Uterus (tissue), 4 donors: ENCODE results near the gene CLK2. TPM values are rescaled to one million over a fixed set of nuclear protein-coding genes. Genes with fewer than 3 reads are reported as not detected.
"Not testable (repeated sequence)": the region's sequence is repeated elsewhere in the genome, so short reads cannot be mapped to it uniquely, and the experiment has no call there.

ENCODE experiments used
- DNase-seq, 2 donors: peaks; one replicate each; pipeline ENCODE4 v3.0.0-alpha.2; 2019 to 2020
- H3K27ac ChIP-seq, 2 donors: fragments of 200-600 bp; sonication (generic); 1 replicate in 1 of 2; 2 replicates in 1 of 2; pipeline ENCODE4 v1.5.1; 2016 to 2018
- H3K27me3 ChIP-seq, 2 donors: fragments of 200-600 bp; sonication (generic); one replicate each; pipeline ENCODE4 v1.5.1; 2018 to 2019; ENCODE audit warnings: control low read depth in 1 of 2
- H3K36me3 ChIP-seq, 2 donors: fragments of 200-600 bp; sonication (generic); one replicate each; pipeline ENCODE4 v1.5.1; 2019; ENCODE audit warnings: control low read depth in 1 of 2
- H3K4me1 ChIP-seq, 2 donors: fragments of 200-600 bp; sonication (generic); one replicate each; pipeline ENCODE4 v1.5.1; 2018 to 2019; ENCODE audit warnings: control low read depth in 1 of 2
- H3K4me3 ChIP-seq, 2 donors: fragments of 200-600 bp; sonication (generic); 1 replicate in 1 of 2; 2 replicates in 1 of 2; pipeline ENCODE4 v1.5.1; 2018 to 2019; ENCODE audit warnings: mild to moderate bottlenecking in 1 of 2
- H3K9me3 ChIP-seq, 2 donors: fragments of 200-600 bp; sonication (generic); one replicate each; pipeline ENCODE4 v1.5.1; 2019; ENCODE audit warnings: control low read depth in 1 of 2
- POLR2A ChIP-seq, 2 donors: fragments of 450-650 bp; IDR thresholded peaks; one replicate each; pipeline ENCODE4 v1.6.1; 2016; ENCODE audit warnings: antibody characterized with exemption in 2 of 2, mild to moderate bottlenecking in 1 of 2, moderate library complexity in 1 of 2
- intact Hi-C: fragments of 100-400 bp; cut with DNase I; formaldehyde crosslinking; loops from one replicate; pipeline ENCODE4 v1.15.1; 2023; ENCODE audit warnings: low total_unique reads
- total RNA-seq, 4 donors: library from RNA; depleted of rRNA in 3 of 4; stranded (reverse); fragments of >200 nt in 3 of 4; gene quantifications; one replicate each; pipeline versions ENCODE4 v1.1.0 to v1.2.4, GENCODE V29; 2014 to 2023
- TF ChIP-seq, protein P1 (sequence below), 4 experiments: fragments of 200-600 bp in 2 of 4; fragments of 450-650 bp in 2 of 4; sonication (generic) in 2 of 4; IDR thresholded peaks; one replicate each; pipeline ENCODE4 v1.5.1; 2016 to 2019; ENCODE audit warnings: antibody characterized with exemption in 4 of 4, mild to moderate bottlenecking in 2 of 4, moderate library complexity in 1 of 4
- donor health status: DM: yes; HTN: yes; CAD: no.

CLK2 gene
- total RNA-seq, 4 donors from 2014 or later: 25.4 to 75.3 (median 39.3) TPM

GRCh38 chr1:155223047-155223446, 50.3 kb downstream of the CLK2 start:
- intact Hi-C loops: no loop called here
- Histone ChIP-seq H3K4me1 (no peaks in the 10 kb centered on the region), H3K9me3 (no peaks in the 10 kb centered on the region), H3K27me3 (no peaks in the 10 kb centered on the region), H3K36me3 (no peaks in the 10 kb centered on the region), H3K4me3 (no peak overlapping the region), H3K27ac (no peak overlapping the region)
- TF ChIP-seq, protein P1, sequence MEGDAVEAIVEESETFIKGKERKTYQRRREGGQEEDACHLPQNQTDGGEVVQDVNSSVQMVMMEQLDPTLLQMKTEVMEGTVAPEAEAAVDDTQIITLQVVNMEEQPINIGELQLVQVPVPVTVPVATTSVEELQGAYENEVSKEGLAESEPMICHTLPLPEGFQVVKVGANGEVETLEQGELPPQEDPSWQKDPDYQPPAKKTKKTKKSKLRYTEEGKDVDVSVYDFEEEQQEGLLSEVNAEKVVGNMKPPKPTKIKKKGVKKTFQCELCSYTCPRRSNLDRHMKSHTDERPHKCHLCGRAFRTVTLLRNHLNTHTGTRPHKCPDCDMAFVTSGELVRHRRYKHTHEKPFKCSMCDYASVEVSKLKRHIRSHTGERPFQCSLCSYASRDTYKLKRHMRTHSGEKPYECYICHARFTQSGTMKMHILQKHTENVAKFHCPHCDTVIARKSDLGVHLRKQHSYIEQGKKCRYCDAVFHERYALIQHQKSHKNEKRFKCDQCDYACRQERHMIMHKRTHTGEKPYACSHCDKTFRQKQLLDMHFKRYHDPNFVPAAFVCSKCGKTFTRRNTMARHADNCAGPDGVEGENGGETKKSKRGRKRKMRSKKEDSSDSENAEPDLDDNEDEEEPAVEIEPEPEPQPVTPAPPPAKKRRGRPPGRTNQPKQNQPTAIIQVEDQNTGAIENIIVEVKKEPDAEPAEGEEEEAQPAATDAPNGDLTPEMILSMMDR (IDR thresholded peaks at IDR 0.05): no peak
- TF ChIP-seq POLR2A (IDR thresholded peaks at IDR 0.05): no peak
- no peak for DNase-seq

DNA sequence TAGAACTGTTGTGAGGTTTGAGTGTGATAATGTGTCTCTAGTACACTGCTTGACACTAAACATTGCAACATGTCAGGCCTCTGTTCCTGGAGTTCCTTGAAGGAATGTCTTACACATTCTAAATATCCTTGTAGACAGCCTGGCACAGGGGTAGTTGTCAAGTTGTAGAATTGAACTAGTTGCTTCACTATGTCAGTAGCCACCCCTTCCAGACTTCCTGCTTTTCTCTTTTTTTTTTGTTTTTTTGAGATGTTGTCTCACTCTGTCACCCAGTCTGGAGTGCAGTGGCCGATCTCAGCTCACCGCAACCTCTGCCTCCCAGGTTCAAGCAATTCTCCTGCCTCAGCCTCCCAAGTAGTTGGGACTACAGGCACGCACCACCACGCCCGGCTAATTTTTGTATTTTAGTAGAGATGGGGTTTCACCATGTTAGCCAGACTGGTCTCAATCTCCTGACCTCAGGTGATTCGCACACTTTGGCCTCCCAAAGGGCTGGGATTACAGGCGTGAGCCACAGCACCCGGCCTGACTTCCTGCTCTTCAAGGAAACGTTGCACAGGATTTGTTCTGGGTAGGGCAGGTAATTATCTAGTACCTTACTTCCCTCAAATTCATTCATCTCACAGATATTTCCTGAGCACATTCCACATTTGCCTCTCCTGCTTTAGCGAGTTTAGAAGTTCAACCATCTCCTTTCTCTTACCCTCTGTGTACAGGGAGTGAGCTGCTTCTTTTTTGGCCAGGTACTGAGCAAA, 52.9 kb downstream of the CLK2 start:
- H3K4me1 ChIP-seq, H3K27me3 ChIP-seq, H3K4me3 ChIP-seq, H3K27ac ChIP-seq, H3K36me3 ChIP-seq, H3K9me3 ChIP-seq, intact Hi-C loops, DNase-seq: not testable (repeated sequence)

DNA sequence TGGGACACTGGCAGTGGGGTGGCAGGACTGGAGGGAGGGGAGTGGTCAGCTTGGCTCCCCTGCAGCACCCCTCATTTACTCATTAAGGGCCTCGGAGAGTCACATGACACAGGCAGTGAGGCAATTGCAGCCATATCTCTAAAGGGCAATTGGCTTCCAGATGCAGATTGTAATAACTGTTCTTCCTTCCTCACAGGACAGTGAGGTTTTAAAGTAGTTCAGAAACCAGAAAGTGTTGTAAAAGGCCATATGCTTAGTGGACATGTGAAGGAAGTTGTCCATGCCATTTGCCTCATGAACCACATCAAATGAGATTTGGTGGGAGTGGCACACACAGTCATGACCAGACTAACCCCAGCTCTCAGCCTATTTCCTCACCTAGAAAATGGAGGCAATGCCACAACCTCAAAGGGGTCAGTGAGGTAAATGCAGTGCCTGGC, 53.7 kb downstream of the CLK2 start:
- Histone ChIP-seq H3K4me3 (peak overlapping the region in 1 of 2 donors; percentile 19), H3K27ac (peak overlapping the region; percentile 18 to 24), H3K36me3 (no peaks in the 10 kb centered on the region), H3K4me1 (no peaks in the 10 kb centered on the region), H3K27me3 (no peaks in the 10 kb centered on the region), H3K9me3 (no peaks in the 10 kb centered on the region)
- TF ChIP-seq, protein P1 (IDR thresholded peaks at IDR 0.05): no peak
- TF ChIP-seq POLR2A (IDR thresholded peaks at IDR 0.05): no peak
- intact Hi-C loops: no loop called here
- DNase-seq: no peak

GRCh38 chr1:155218854-155219591, 54.3 kb downstream of the CLK2 start:
- Histone ChIP-seq H3K36me3 (no peaks in the 10 kb centered on the region), H3K4me1 (no peaks in the 10 kb centered on the region), H3K27me3 (no peaks in the 10 kb centered on the region), H3K27ac (peak overlapping the region; percentile 18 to 24), H3K9me3 (no peaks in the 10 kb centered on the region), H3K4me3 (peak overlapping the region in 1 of 2 donors; percentile 19)
- peak; percentile 46 to 72 for DNase-seq
- intact Hi-C loops: no loop called here
- TF ChIP-seq POLR2A (IDR thresholded peaks at IDR 0.05): no peak
- TF ChIP-seq, protein P1 (IDR thresholded peaks at IDR 0.05): no peak

DNA sequence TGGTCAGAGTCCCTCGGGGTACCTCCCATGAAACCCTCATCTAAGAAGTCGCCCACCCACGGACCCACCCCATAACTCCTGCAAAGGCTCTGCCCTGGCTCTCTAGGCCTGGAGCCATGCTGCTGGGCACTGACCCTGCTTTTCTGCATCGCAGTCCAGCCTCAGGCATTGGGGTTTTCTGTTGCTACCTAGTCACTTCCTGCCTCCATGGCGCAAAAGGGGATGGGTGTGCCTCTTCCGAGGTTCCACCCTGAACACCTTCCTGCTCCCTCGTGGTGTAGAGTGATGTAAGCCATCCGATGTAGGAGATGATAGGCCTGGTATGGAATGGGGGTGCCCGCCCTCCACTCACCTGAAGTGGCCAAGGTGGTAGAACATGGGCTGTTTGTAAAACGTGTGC, 58.6 kb downstream of the CLK2 start:
- not testable (repeated sequence) for H3K9me3 ChIP-seq

More for the DNA sequence above, 58.6 kb downstream of the CLK2 start:
- DNase-seq, H3K27me3 ChIP-seq, H3K36me3 ChIP-seq, H3K27ac ChIP-seq, H3K4me1 ChIP-seq, intact Hi-C loops, H3K4me3 ChIP-seq: not testable (repeated sequence)

Other genes starting within 250 kb of the CLK2 start
- gene DCST2, start 239.7 kb downstream of the CLK2 start, total RNA-seq: 1 to 10 TPM in 1 of 4 donors, under 1 TPM in 1, not detected in 2; 0.07 to 1.6 TPM
- gene DCST1, start 239.7 kb downstream of the CLK2 start, total RNA-seq: 1 to 10 TPM in 2 of 4 donors, not detected in 2; 1.1 to 3.5 TPM
- 100 to 1,000 TPM in 3 of 4 donors, 10 to 100 TPM in 1; 58.6 to 270 (median 153) TPM for gene ADAM15, start 222.2 kb downstream of the CLK2 start, total RNA-seq
- gene EFNA4, start 209.8 kb downstream of the CLK2 start, total RNA-seq: 1 to 10 TPM in 2 of 4 donors, not detected in 2; 8.0 to 8.4 TPM
- gene EFNA3, start 194.7 kb downstream of the CLK2 start, total RNA-seq: 1 to 10 TPM in 3 of 4 donors, not detected in 1; 3.2 to 7.6 (median 3.3) TPM
- 10 to 100 TPM; 22.3 to 58.5 (median 36.5) TPM for gene EFNA1, start 145.6 kb downstream of the CLK2 start, total RNA-seq
- gene SLC50A1, start 137.7 kb downstream of the CLK2 start, total RNA-seq: 10 to 100 TPM in 3 of 4 donors, under 1 TPM in 1; 0.26 to 24.0 (median 21.8) TPM
- 10 to 100 TPM; 36.1 to 94.4 (median 85.4) TPM for gene DPM3, start 133.0 kb downstream of the CLK2 start, total RNA-seq
- 100 to 1,000 TPM in 1 of 4 donors, 10 to 100 TPM in 2, 1 to 10 TPM in 1; 1.5 to 200 (median 62.5) TPM for gene KRTCAP2, start 100.2 kb downstream of the CLK2 start, total RNA-seq
- gene TRIM46, start 99.7 kb downstream of the CLK2 start, total RNA-seq: 1 to 10 TPM in 3 of 4 donors, under 1 TPM in 1; 0.26 to 4.6 (median 2.5) TPM
- gene THBS3, start 65.6 kb downstream of the CLK2 start, total RNA-seq: 100 to 1,000 TPM in 1 of 4 donors, 10 to 100 TPM in 3; 11.8 to 101 (median 38.3) TPM
- 10 to 100 TPM in 3 of 4 donors, 1 to 10 TPM in 1; 9.7 to 62.4 (median 26.0) TPM for gene MTX1, start 64.8 kb downstream of the CLK2 start, total RNA-seq
- gene ENTREP3, start 18.0 kb downstream of the CLK2 start, total RNA-seq: 10 to 100 TPM in 2 of 4 donors, 1 to 10 TPM in 2; 5.3 to 28.2 (median 11.7) TPM
- 10 to 100 TPM in 3 of 4 donors, 1 to 10 TPM in 1; 10.0 to 44.4 (median 29.2) TPM for gene SCAMP3, start 11.1 kb downstream of the CLK2 start, total RNA-seq
- 1 to 10 TPM in 2 of 4 donors, not detected in 2; 4.2 to 5.5 TPM for gene HCN3, start 4.0 kb upstream of the CLK2 start, total RNA-seq
- under 1 TPM in 1 of 4 donors, not detected in 3; 0.21 TPM for gene PKLR, start 27.9 kb upstream of the CLK2 start, total RNA-seq
- gene FDPS, start 35.4 kb upstream of the CLK2 start, total RNA-seq: 100 to 1,000 TPM in 2 of 4 donors, 10 to 100 TPM in 2; 23.8 to 113 (median 99.6) TPM
- 10 to 100 TPM; 13.8 to 49.1 (median 35.9) TPM for gene RUSC1, start 47.4 kb upstream of the CLK2 start, total RNA-seq